Neural cell (in vitro differentiated cells): Measurements from ENCODE around the gene CACNA1C.

ENCODE experiments used
- CTCF ChIP-seq: fragments of 450-650 bp; IDR thresholded peaks from 2 replicates; pipeline ENCODE4 v1.5.1; 2014; ENCODE audit warnings: antibody characterized with exemption, mild to moderate bottlenecking, moderate library complexity; ENCODE audit not compliant: poor library complexity, severe bottlenecking
- EP300 ChIP-seq: fragments of 450-650 bp; conservative IDR thresholded peaks from 2 replicates; pipeline ENCODE4 v1.6.1; 2014; ENCODE audit warnings: antibody characterized with exemption, mild to moderate bottlenecking, moderate library complexity; ENCODE audit not compliant: poor library complexity, severe bottlenecking
- EZH2 ChIP-seq: fragments of 200-600, 300-800 bp; shearing (Covaris generic), sonication (generic); IDR thresholded peaks from 2 replicates; pipeline ENCODE4 v1.6.1; 2014; ENCODE audit warnings: antibody characterized with exemption, low read length, borderline replicate concordance, mild to moderate bottlenecking; ENCODE audit not compliant: insufficient read depth, poor library complexity, severe bottlenecking
- RAD21 ChIP-seq: fragments of 450-650 bp; conservative IDR thresholded peaks from 2 replicates; pipeline ENCODE4 v1.6.1; 2014; ENCODE audit warnings: antibody characterized with exemption, mild to moderate bottlenecking, moderate library complexity

- TF ChIP-seq EZH2 (no peak), CTCF (no peak), EP300 (no peak), RAD21 (no peak)
Measured at GRCh38 chr12:2094597-2094996, 41.8 kb downstream of the CACNA1C start.
